Posterior cingulate gyrus (tissue), 11 donors: ENCODE data around the gene CDK5.
A peak's percentile ranks its signal among the peaks of the same experiment; 100 is the strongest.

Experiments
- DNase-seq, 10 donors: peaks; one replicate each; pipeline versions ENCODE4 v3.0.0 to v3.0.0-alpha.2; 2020 to 2021; ENCODE audit warnings: mixed read lengths in 3 of 10
- intact Hi-C: fragments of 100-400 bp; cut with DNase I; formaldehyde crosslinking; loops from one replicate; pipeline ENCODE4 v1.15.1; 2023

Gene CDK5

GRCh38 chr7:151087245-151088018, 29.7 kb upstream of the CDK5 start:
- peak in 8 of 10 donors; percentile 31 to 95 (median 65) for DNase-seq
- intact Hi-C loops: loop anchor here (2.0 kb wide), 1 partner anchor 59 kb away; the partner anchor contains the start of gene ABCB8

GRCh38 chr7:151086802-151087244, 29.1 kb upstream of the CDK5 start:
- peak in 2 of 10 donors; percentile 79 to 83 for DNase-seq
- intact Hi-C loops: loop anchor here (1.0 to 2.0 kb wide), 2 partner anchors 29 to 58 kb away; partner anchors contain the start of gene ABCB8

GRCh38 chr7:151085691-151086620, 28.3 kb upstream of the CDK5 start, which contains the start of gene AGAP3:
TSS of gene AGAP3 (plus strand) at chr7:151086475. CDS start at chr7:151086742, 267 bp downstream.
- intact Hi-C loops: loop anchor here (1.0 to 2.0 kb wide), 2 partner anchors 28 to 57 kb away; partner anchors contain the start of gene ABCB8
- DNase-seq: peak; percentile 81 to 98 (median 86)

GRCh38 chr7:151085329-151085690, 27.6 kb upstream of the CDK5 start:
- no peak for DNase-seq
- intact Hi-C loops: no loop called here

- intact Hi-C loops: loop anchor here (5.0 kb wide), 1 partner anchor 39 kb away; no protein-coding TSS in a partner anchor
- DNase-seq: peak in 1 of 10 donors; percentile 11
Observed at GRCh38 chr7:151083824-151084160, 26.1 kb upstream of the CDK5 start.

GRCh38 chr7:151083071-151083823, 25.6 kb upstream of the CDK5 start, which contains the start of gene TMUB1:
TSS of gene TMUB1 (minus strand) at chr7:151083493. CDS start at chr7:151082563, 930 bp downstream.
- intact Hi-C loops: loop anchor here (5.0 kb wide), 1 partner anchor 39 kb away; no protein-coding TSS in a partner anchor
- peak; percentile 64 to 97 (median 80) for DNase-seq

- intact Hi-C loops: loop anchor here (5.0 kb wide), 1 partner anchor 40 kb away; no protein-coding TSS in a partner anchor
- peak in 3 of 10 donors; percentile 5 to 66 (median 66) for DNase-seq
Observed at GRCh38 chr7:151082141-151083070, 24.7 kb upstream of the CDK5 start.

GRCh38 chr7:151081170-151082101, 23.7 kb upstream of the CDK5 start:
- peak in 1 of 10 donors; percentile 86 for DNase-seq
- intact Hi-C loops: loop anchor here (5.0 kb wide), 1 partner anchor 41 kb away; no protein-coding TSS in a partner anchor

- DNase-seq: peak; percentile 90 to 99 (median 94)
- intact Hi-C loops: loop anchor here (1.0 to 5.0 kb wide), 2 partner anchors 22 to 42 kb away; no protein-coding TSS in a partner anchor
Observed at GRCh38 chr7:151080522-151081169, 22.9 kb upstream of the CDK5 start, which contains the start of gene FASTK. TSS of gene FASTK (minus strand) at chr7:151080809. CDS start at chr7:151080766, 43 bp downstream.

GRCh38 chr7:151080067-151080521, 22.4 kb upstream of the CDK5 start:
- intact Hi-C loops: loop anchor here (1.0 to 5.0 kb wide), 2 partner anchors 22 to 42 kb away; no protein-coding TSS in a partner anchor
- peak in 2 of 10 donors; percentile 66 to 88 for DNase-seq

- intact Hi-C loops: loop anchor here (5.0 kb wide), 1 partner anchor 33 kb away; no protein-coding TSS in a partner anchor
- peak in 1 of 10 donors; percentile 78 for DNase-seq
Observed at GRCh38 chr7:151079199-151079910, 21.7 kb upstream of the CDK5 start.

- peak in 2 of 10 donors; percentile 71 to 81 for DNase-seq
- intact Hi-C loops: loop anchor here (5.0 kb wide), 1 partner anchor 34 kb away; no protein-coding TSS in a partner anchor
Observed at GRCh38 chr7:151078233-151079040, 20.7 kb upstream of the CDK5 start.

- intact Hi-C loops: loop anchor here (5.0 kb wide), 1 partner anchor 35 kb away; no protein-coding TSS in a partner anchor
- no peak for DNase-seq
Observed at GRCh38 chr7:151077705-151078232, 20.1 kb upstream of the CDK5 start.
